ENCODE data around the gene QKI. TPM values are rescaled to one million over a fixed set of nuclear protein-coding genes. Genes with fewer than 3 reads are reported as not detected.

QKI gene
- total RNA-seq, 2 donors from 2014 or later = 63.0 to 316 TPM

DNA sequence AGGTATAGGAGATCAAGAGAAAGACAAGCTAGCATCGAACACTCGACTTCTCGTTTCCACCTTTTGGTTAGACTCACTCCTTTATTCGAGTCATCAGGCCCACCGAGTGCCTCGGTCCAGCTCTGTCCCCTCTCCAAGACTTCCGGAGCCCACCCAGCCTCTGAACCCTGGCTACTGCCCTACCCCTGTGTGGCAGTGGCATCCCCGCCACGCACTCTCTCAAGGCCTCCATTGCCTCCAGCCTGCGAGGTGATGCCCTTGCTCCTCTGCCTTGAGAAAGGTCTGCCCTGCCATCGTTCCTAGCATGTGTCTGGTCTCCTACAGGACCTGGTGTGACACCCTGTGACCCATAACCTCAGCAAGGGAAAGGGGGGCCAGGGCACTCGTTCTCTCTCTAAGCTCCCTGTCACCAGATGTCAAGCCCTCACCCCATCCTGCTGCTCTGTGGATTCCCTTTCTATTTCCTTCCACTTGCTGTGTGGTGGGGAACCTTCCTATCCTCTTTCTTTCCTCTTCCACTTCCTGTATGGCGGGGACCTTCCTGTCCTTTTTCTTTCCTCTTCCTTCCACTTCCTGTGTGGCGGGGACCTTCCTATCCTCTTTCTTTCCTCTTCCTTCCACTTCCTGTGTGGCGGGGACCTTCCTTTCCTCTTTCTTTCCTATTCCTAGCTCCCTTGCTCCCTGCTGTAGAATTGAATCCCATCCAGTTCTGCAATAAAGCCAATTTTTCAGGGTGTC is 44.7 kb upstream of the QKI start:
- no peaks in the 10 kb centered on the region for H3K9me3 ChIP-seq
- H3K36me3 ChIP-seq = no peaks in the 10 kb centered on the region
- no peak overlapping the region for H3K27ac ChIP-seq
- TF ChIP-seq, protein P1, sequence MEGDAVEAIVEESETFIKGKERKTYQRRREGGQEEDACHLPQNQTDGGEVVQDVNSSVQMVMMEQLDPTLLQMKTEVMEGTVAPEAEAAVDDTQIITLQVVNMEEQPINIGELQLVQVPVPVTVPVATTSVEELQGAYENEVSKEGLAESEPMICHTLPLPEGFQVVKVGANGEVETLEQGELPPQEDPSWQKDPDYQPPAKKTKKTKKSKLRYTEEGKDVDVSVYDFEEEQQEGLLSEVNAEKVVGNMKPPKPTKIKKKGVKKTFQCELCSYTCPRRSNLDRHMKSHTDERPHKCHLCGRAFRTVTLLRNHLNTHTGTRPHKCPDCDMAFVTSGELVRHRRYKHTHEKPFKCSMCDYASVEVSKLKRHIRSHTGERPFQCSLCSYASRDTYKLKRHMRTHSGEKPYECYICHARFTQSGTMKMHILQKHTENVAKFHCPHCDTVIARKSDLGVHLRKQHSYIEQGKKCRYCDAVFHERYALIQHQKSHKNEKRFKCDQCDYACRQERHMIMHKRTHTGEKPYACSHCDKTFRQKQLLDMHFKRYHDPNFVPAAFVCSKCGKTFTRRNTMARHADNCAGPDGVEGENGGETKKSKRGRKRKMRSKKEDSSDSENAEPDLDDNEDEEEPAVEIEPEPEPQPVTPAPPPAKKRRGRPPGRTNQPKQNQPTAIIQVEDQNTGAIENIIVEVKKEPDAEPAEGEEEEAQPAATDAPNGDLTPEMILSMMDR (IDR thresholded peaks at IDR 0.05) = no peak
- TF ChIP-seq POLR2A (IDR thresholded peaks at IDR 0.05) (no peak), POLR2AphosphoS5 (IDR thresholded peaks at IDR 0.05) (no peak)
- no peak overlapping the region for H3K4me3 ChIP-seq
- intact Hi-C loops (cut with DNase I) = no loop called here
- no peak for DNase-seq (ENCODE audit: low spot score)
- WGBS = 91% methylated on average over 15 of the region's 15 CpGs
- no peaks in the 10 kb centered on the region for H3K27me3 ChIP-seq (replicated peaks; ENCODE audit: insufficient read depth)
- H3K4me1 ChIP-seq (replicated peaks) = no peaks in the 10 kb centered on the region

DNA sequence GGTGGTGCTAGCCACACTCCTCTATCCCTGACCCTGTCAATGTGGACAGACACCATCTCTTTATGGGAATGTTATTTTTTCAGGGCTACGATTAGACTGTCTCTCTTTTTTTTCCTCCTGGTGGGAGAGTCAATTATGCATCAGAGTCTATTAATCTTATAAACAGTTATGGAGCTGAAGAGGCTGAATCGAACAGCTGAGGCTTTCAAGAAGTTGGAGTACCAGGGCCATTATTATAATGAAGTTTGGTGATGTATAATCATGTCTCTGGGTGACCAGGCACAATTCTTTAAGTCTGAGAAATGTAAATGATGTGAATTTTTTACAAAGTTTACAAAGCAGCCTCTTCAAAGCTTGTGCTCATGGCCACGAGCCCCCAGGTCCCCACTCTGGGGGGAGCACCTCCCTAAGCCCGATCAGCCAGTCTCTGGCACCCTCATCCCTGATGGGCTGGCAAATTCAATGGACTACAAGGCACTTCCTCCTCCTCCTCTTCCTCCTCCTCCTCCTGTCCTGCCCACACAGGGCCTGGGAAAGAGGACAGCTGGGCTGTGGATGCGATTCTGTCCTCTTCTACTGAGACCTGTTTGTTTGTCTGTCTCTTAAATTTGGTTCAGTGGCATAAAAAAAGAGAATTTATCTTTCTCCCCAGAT is 43.9 kb upstream of the QKI start:
- Histone ChIP-seq H3K4me3 (no peak overlapping the region), H3K36me3 (no peaks in the 10 kb centered on the region), H3K9me3 (no peaks in the 10 kb centered on the region), H3K27ac (no peak overlapping the region), H3K27me3 (replicated peaks; ENCODE audit: insufficient read depth) (no peaks in the 10 kb centered on the region), H3K4me1 (replicated peaks) (no peaks in the 10 kb centered on the region)
- TF ChIP-seq, protein P1 (IDR thresholded peaks at IDR 0.05) = no peak
- TF ChIP-seq POLR2AphosphoS5 (IDR thresholded peaks at IDR 0.05) = no peak
- TF ChIP-seq POLR2A (IDR thresholded peaks at IDR 0.05) = no peak
- WGBS = 63% methylated on average over 5 of the region's 5 CpGs
- no peak for DNase-seq (ENCODE audit: low spot score)
- intact Hi-C loops (cut with DNase I) = no loop called here

DNA sequence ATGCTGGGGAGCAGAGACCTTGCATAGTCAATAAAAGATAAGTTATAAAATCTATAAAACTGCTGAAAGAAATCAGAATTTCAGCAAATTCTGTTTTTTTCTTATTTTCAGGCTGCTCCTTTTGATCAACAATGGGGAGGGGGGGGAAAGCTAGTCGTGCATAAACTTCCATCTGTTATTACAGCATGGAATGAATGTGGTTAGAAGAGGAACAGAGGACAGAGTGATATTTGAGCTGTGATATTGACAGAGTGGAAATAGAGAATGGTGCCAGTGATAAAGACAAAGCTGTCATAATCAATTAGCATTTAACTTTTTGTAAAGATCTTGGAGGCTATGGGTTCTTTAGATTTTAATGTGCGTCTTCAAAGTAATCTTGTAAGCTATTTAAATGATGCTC is 43.4 kb upstream of the QKI start:
- Histone ChIP-seq H3K4me3 (no peak overlapping the region), H3K4me1 (replicated peaks) (no peaks in the 10 kb centered on the region), H3K9me3 (no peaks in the 10 kb centered on the region), H3K27ac (no peak overlapping the region), H3K36me3 (no peaks in the 10 kb centered on the region), H3K27me3 (replicated peaks; ENCODE audit: insufficient read depth) (no peaks in the 10 kb centered on the region)
- no peak for DNase-seq (ENCODE audit: low spot score)
- intact Hi-C loops (cut with DNase I) = no loop called here
- WGBS = 59% methylated on average over 2 of the region's 2 CpGs
- TF ChIP-seq, protein P1 (IDR thresholded peaks at IDR 0.05) = no peak
- TF ChIP-seq POLR2A (IDR thresholded peaks at IDR 0.05) = no peak
- no peak for TF ChIP-seq POLR2AphosphoS5 (IDR thresholded peaks at IDR 0.05)

DNA sequence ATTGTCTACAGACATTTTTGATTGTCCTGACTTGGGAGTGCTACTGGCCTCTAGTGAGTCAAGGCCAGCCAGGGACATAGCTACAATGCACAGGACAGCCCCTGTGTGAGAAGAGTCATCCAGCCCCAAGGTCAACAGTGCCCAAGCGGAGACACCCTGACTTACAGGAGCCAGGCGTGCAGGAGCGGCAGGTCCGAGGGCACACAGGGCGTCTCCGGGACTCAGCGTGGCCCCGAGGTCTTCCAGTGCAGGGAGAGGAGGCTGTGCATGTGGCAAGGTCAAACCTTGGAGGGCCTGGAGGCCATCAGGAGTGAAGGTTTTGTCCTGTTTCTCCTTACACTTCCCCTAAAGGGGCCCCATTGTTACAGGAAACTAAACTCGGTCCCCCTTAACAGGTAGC is 41.3 kb upstream of the QKI start:
- no peak for DNase-seq (ENCODE audit: low spot score)
- WGBS = 95% methylated on average over 9 of the region's 9 CpGs
- intact Hi-C loops (cut with DNase I) = no loop called here
- Histone ChIP-seq H3K27ac (no peak overlapping the region), H3K4me3 (no peak overlapping the region), H3K4me1 (replicated peaks) (no peaks in the 10 kb centered on the region), H3K36me3 (no peaks in the 10 kb centered on the region), H3K9me3 (no peaks in the 10 kb centered on the region), H3K27me3 (replicated peaks; ENCODE audit: insufficient read depth) (no peaks in the 10 kb centered on the region)
- TF ChIP-seq POLR2A (IDR thresholded peaks at IDR 0.05) = no peak

DNA sequence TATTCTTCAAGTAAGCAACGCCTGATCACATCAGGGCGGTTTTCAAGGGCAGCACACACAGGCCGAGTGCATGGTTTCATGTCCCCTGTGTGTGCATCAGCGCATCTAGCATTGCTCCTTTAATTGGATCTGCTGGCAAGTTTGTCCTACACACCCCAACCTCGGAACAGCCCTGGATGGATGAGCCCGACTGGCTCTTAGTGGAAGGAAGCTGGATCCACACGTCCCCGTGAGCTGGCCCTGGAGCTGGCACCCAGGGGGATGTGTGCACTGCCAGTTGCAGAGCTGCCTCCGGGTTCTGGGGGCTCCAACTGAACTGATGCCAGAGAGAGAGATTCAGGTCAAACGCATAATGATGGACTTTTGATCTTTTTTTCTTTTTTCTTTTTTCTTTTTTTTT is 39.2 kb upstream of the QKI start:
- H3K36me3 ChIP-seq = no peaks in the 10 kb centered on the region
- H3K4me1 ChIP-seq (replicated peaks) = no peaks in the 10 kb centered on the region
- 90% methylated on average over 10 of the region's 10 CpGs for WGBS
- intact Hi-C loops (cut with DNase I) = no loop called here
- no peaks in the 10 kb centered on the region for H3K27me3 ChIP-seq (replicated peaks; ENCODE audit: insufficient read depth)
- no peak overlapping the region for H3K27ac ChIP-seq
- no peak overlapping the region for H3K4me3 ChIP-seq
- TF ChIP-seq POLR2A (IDR thresholded peaks at IDR 0.05) (no peak), POLR2AphosphoS5 (IDR thresholded peaks at IDR 0.05) (no peak)
- TF ChIP-seq, protein P1 (IDR thresholded peaks at IDR 0.05) = no peak
- no peak for DNase-seq (ENCODE audit: low spot score)
- no peaks in the 10 kb centered on the region for H3K9me3 ChIP-seq

All from prostate gland (tissue), 2 donors.